HepG2 (cell line): ENCODE results near the gene WNT5A. TPM values are rescaled to one million over a fixed set of nuclear protein-coding genes. Genes with fewer than 3 reads are reported as not detected.

Experiments used
- ATAC-seq: fragments of 200-7000 bp; cut with Tn5 transposase; 3 replicates; pipeline ENCODE4 v1.9.1; 2020; ENCODE audit warnings: mild to moderate bottlenecking, moderate library complexity
- BruUV-seq: library from RNA; stranded (reverse); fragments of 400-500 nt; replicated peaks from 2 replicates; lab custom pipeline; 2021; lab: Mats Ljungman, UMichigan
- CTCF ChIA-PET: fragments of 300-600 bp; formaldehyde crosslinking; extraction: SDS; loops from one replicate; lab custom pipeline; 2021; ENCODE audit warnings: low total read pairs, inconsistent platforms, low intra/inter-chr PET ratio; lab: Yijun Ruan, JAX
- POLR2A ChIA-PET: fragments of 350-600 bp; sonication (Branson Sonifier 250); formaldehyde crosslinking; loops from one replicate; lab custom pipeline; 2020; ENCODE audit warnings: antibody characterized with exemption, inconsistent platforms; lab: Yijun Ruan, JAX
- DNase-seq: peaks from one replicate; pipeline ENCODE4 v3.0.0-alpha.2; 2015; ENCODE audit warnings: low spot score
- FAIRE-seq: peaks from 3 replicates; lab custom pipeline; 2011; peaks lifted over from hg19 to GRCh38; lab: Jason Lieb, UNC
- H2AFZ ChIP-seq: one replicate; pipeline ENCODE4 v1.6.1; 2011; ENCODE audit warnings: low read length, inconsistent platforms
- H3K27ac ChIP-seq: fragments of 300-600 bp; 3 replicates; pipeline ENCODE4 v1.8.0; 2011; ENCODE audit warnings: mixed run types, mild to moderate bottlenecking, mixed read lengths, low read length, inconsistent platforms; ENCODE audit not compliant: insufficient read depth; ENCODE audit errors: extremely low read length
- H3K27me3 ChIP-seq, 2 experiments: fragments of 200-600 bp in 1 of 2; 2 replicates in 1 of 2; 3 replicates in 1 of 2; pipeline versions ENCODE4 v1.6.0 to v1.8.0; 2011; ENCODE audit warnings: low read length in 2 of 2, mild to moderate bottlenecking in 2 of 2, moderate library complexity in 2 of 2, inconsistent platforms in 1 of 2; ENCODE audit not compliant: insufficient read depth in 2 of 2, control insufficient read depth in 1 of 2
- H3K36me3 ChIP-seq, 2 experiments: fragments of 200-600 bp in 1 of 2; replicated peaks in 1 of 2; 2 replicates in 1 of 2; 3 replicates in 1 of 2; pipeline versions ENCODE4 v1.5.1 to v1.8.0; 2011; ENCODE audit warnings: low read length in 2 of 2, inconsistent platforms in 1 of 2; ENCODE audit not compliant: insufficient read depth in 2 of 2, control insufficient read depth in 1 of 2
- H3K4me1 ChIP-seq: 2 replicates; pipeline ENCODE4 v1.5.1; 2012; ENCODE audit warnings: low read length, inconsistent platforms; ENCODE audit not compliant: insufficient read depth
- H3K4me2 ChIP-seq: 2 replicates; pipeline ENCODE4 v1.6.0; 2011; ENCODE audit warnings: low read depth, low read length, inconsistent platforms
- H3K4me3 ChIP-seq, 3 experiments: fragments of 200-600 bp in 1 of 3; sonication (generic), shearing (Covaris generic) in 1 of 3; replicated peaks in 1 of 3; 2 replicates each; pipeline ENCODE4 v1.5.1; 2011 to 2016; ENCODE audit warnings: low read length in 3 of 3, inconsistent platforms in 2 of 3, low read depth in 2 of 3, mild to moderate bottlenecking in 2 of 3, control low read depth in 1 of 3, mixed read lengths in 1 of 3; ENCODE audit not compliant: insufficient read depth in 1 of 3
- H3K79me2 ChIP-seq: one replicate; pipeline ENCODE4 v1.6.1; 2011; ENCODE audit warnings: low read length, inconsistent platforms; ENCODE audit not compliant: insufficient read depth
- H3K9ac ChIP-seq: 2 replicates; pipeline ENCODE4 v1.6.0; 2011; ENCODE audit warnings: mild to moderate bottlenecking, low read depth, low read length, inconsistent platforms; ENCODE audit not compliant: insufficient read depth
- H3K9me3 ChIP-seq: 2 replicates; pipeline ENCODE4 v1.5.1; 2012; ENCODE audit warnings: mild to moderate bottlenecking, low read length
- H4K20me1 ChIP-seq: 2 replicates; pipeline ENCODE4 v1.6.0; 2011; ENCODE audit warnings: inconsistent platforms, mild to moderate bottlenecking, low read length, moderate library complexity; ENCODE audit not compliant: insufficient read depth
- NFYB ChIP-seq: sonication (generic); formaldehyde crosslinking; IDR thresholded peaks from 2 replicates; pipeline ENCODE4 v1.4.0; 2020; ENCODE audit warnings: missing genetic modification reagents
- PRMT3 ChIP-seq: sonication (generic); formaldehyde crosslinking; IDR thresholded peaks from 2 replicates; pipeline ENCODE4 v1.8.1; 2022; ENCODE audit warnings: low read depth, mild to moderate bottlenecking, moderate library complexity, missing genetic modification reagents, borderline replicate concordance
- SIN3B ChIP-seq: fragments of 150-350 bp; IDR thresholded peaks from 2 replicates; pipeline ENCODE4 v1.6.1; 2014; ENCODE audit warnings: low read length
- STAG1 ChIP-seq: sonication (generic); formaldehyde crosslinking; IDR thresholded peaks from 2 replicates; pipeline ENCODE4 v1.4.0; 2020; ENCODE audit warnings: missing genetic modification reagents
- TEAD2 ChIP-seq: sonication (generic); formaldehyde crosslinking; IDR thresholded peaks from 2 replicates; pipeline ENCODE4 v1.9.0; 2021; ENCODE audit warnings: missing genetic modification reagents
- ZFAT ChIP-seq: sonication (generic); formaldehyde crosslinking; conservative IDR thresholded peaks from 2 replicates; pipeline ENCODE4 v1.8.1; 2023; ENCODE audit warnings: missing genetic modification reagents, inconsistent platforms
- ZNF124 ChIP-seq: sonication (generic); formaldehyde crosslinking; IDR thresholded peaks from 2 replicates; pipeline ENCODE4 v1.4.0; 2020; ENCODE audit warnings: missing genetic modification reagents
- ZNF3 ChIP-seq: IDR thresholded peaks from 2 replicates; pipeline ENCODE4 v1.7.0; 2017; ENCODE audit warnings: inconsistent platforms
- ZNF430 ChIP-seq: sonication (generic); formaldehyde crosslinking; IDR thresholded peaks from 2 replicates; pipeline ENCODE4 v1.9.0; 2021; ENCODE audit warnings: mild to moderate bottlenecking, missing genetic modification reagents
- ZNF709 ChIP-seq: sonication (generic); formaldehyde crosslinking; IDR thresholded peaks from 2 replicates; pipeline ENCODE4 v1.5.0; 2020; ENCODE audit warnings: mild to moderate bottlenecking, missing genetic modification reagents
- ZNF883 ChIP-seq: sonication (generic); formaldehyde crosslinking; IDR thresholded peaks from 2 replicates; pipeline ENCODE4 v1.5.1; 2020; ENCODE audit warnings: mild to moderate bottlenecking, missing genetic modification reagents; ENCODE audit errors: not compliant biosample characterization
- WGBS: methylation state at CpG from one replicate; pipeline ENCODE4 v1.1.6; 2017; ENCODE audit warnings: low lambda C conversion rate; 5-methylcytosine and 5-hydroxymethylcytosine counted together
- in situ Hi-C: cut with HindIII; loops from 2 replicates; pipeline ENCODE4 v1.10.0; 2017; ENCODE audit warnings: low pct_unique_long_range_greater_than_20kb; ENCODE audit not compliant: extremely low pct_ligation_motif_present
- intact Hi-C: fragments of 100-400 bp; cut with micrococcal nuclease; formaldehyde crosslinking; loops from one replicate; pipeline ENCODE4 v1.10.0; 2022; ENCODE audit not compliant: unreplicated experiment
- polyA plus RNA-seq, 8 experiments: library from polyadenylated mRNA; depleted of rRNA in 3 of 8; stranded (reverse) in 7 of 8; unstranded in 1 of 8; fragments of >200 nt; fragmentation: Illumina TruSeq in 4 of 8; extraction: Trizol in 4 of 8; gene quantifications; 2 replicates each; pipeline versions ENCODE4 v1.2.1 to v1.2.3, GENCODE V29; 2011 to 2016; ENCODE audit warnings: low read depth in 4 of 8, missing spikeins in 1 of 8, mixed read lengths in 1 of 8; ENCODE audit not compliant: insufficient read depth in 1 of 8
- total RNA-seq, 5 experiments: library from RNA; depleted of rRNA; stranded (reverse); fragments of >200 nt; fragmentation: Illumina TruSeq; extraction: Trizol; gene quantifications; 2 replicates each; pipeline ENCODE4 v1.2.3, GENCODE V29; 2016; ENCODE audit warnings: low read depth in 1 of 5
- TF ChIP-seq, protein P1 (sequence below): sonication (generic); formaldehyde crosslinking; IDR thresholded peaks from 2 replicates; pipeline ENCODE4 v1.4.0; 2020; ENCODE audit warnings: missing genetic modification reagents, borderline replicate concordance
- TF ChIP-seq, protein P2 (sequence below): sonication (generic); formaldehyde crosslinking; conservative IDR thresholded peaks from 2 replicates; pipeline ENCODE4 v1.8.0; 2022; ENCODE audit warnings: mild to moderate bottlenecking, moderate library complexity, missing genetic modification reagents
- TF ChIP-seq, protein P3 (sequence below): sonication (generic); formaldehyde crosslinking; IDR thresholded peaks from 2 replicates; pipeline ENCODE4 v1.8.1; 2022; ENCODE audit warnings: low read depth, mild to moderate bottlenecking, missing genetic modification reagents
- TF ChIP-seq, protein P4 (sequence below): sonication (generic); formaldehyde crosslinking; IDR thresholded peaks from 2 replicates; pipeline ENCODE4 v1.5.0; 2020; ENCODE audit warnings: missing genetic modification reagents
- TF ChIP-seq, protein P5 (sequence below): sonication (generic); formaldehyde crosslinking; IDR thresholded peaks from 2 replicates; pipeline ENCODE4 v1.4.0; 2020; ENCODE audit warnings: missing genetic modification reagents

Gene WNT5A
- total and polyA plus RNA-seq, 2 of the 13 experiments (the other 11 are each of a cell fraction or from before 2014, with no cell fraction given): not detected

DNA sequence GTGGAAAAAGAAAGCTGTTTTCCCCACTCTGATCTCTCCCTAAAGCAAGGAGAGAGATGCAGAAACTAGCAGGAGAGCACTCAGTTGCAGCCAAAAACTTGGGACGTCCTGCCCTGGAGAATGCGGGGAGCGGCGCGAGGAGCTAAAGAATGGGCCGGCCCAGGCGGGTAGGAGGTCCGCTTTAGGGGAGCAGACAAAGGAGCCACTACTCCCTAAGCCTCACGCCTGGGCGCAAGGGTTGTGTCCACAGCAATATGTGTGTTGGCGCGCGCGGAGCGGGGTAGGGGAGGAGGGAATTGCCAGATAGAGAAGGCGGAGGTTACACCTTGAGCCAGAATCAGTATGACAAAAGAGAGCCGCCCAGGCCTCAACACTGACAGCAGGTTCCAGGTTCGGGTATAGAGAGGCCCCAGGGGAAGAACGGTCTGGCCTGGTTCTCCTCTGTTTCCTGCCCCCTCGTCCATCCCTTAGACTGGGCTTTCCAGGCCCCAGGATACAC, 2.9 kb downstream of the WNT5A start:
- DNase-seq (no peak), ATAC-seq (no peak), FAIRE-seq (no peak)
- no peak overlapping the region for H2AFZ ChIP-seq
- no peaks in the 10 kb centered on the region for H3K79me2 ChIP-seq
- H3K9me3 ChIP-seq: no peaks in the 10 kb centered on the region
- H3K27ac ChIP-seq: no peak overlapping the region
- no peak overlapping the region for H3K4me3 ChIP-seq
- 71% methylated on average over 20 of the region's 20 CpGs for WGBS
- no peak overlapping the region for H3K9ac ChIP-seq
- H4K20me1 ChIP-seq: no peaks in the 10 kb centered on the region
- H3K36me3 ChIP-seq: no peaks in the 10 kb centered on the region
- H3K27me3 ChIP-seq: peaks cover 4 to 36% of the 10 kb centered on the region in 2 experiments; a peak in 4 of 5 replicates
- BruUV-seq: no TSS peak
- intact Hi-C loops: no loop called here
- in situ Hi-C loops: loop anchor here (10.0 kb wide), 2 partner anchors 261 to 761 kb away; no protein-coding TSS in a partner anchor
- peaks cover 5% of the 10 kb centered on the region; the same call in 1 of the 2 replicates for H3K4me1 ChIP-seq
- POLR2A ChIA-PET: no interaction called here
- no peak for TF ChIP-seq SIN3B
- no peak for TF ChIP-seq ZNF3 (CRISPR knock-in tag)
- no peak for TF ChIP-seq ZNF124 (CRISPR knock-in tag)
- TF ChIP-seq NFYB: no peak
- TF ChIP-seq, protein P1, sequence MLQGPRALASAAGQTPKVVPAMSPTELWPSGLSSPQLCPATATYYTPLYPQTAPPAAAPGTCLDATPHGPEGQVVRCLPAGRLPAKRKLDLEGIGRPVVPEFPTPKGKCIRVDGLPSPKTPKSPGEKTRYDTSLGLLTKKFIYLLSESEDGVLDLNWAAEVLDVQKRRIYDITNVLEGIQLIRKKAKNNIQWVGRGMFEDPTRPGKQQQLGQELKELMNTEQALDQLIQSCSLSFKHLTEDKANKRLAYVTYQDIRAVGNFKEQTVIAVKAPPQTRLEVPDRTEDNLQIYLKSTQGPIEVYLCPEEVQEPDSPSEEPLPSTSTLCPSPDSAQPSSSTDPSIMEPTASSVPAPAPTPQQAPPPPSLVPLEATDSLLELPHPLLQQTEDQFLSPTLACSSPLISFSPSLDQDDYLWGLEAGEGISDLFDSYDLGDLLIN (CRISPR knock-in tag): no peak
- TF ChIP-seq, protein P2, sequence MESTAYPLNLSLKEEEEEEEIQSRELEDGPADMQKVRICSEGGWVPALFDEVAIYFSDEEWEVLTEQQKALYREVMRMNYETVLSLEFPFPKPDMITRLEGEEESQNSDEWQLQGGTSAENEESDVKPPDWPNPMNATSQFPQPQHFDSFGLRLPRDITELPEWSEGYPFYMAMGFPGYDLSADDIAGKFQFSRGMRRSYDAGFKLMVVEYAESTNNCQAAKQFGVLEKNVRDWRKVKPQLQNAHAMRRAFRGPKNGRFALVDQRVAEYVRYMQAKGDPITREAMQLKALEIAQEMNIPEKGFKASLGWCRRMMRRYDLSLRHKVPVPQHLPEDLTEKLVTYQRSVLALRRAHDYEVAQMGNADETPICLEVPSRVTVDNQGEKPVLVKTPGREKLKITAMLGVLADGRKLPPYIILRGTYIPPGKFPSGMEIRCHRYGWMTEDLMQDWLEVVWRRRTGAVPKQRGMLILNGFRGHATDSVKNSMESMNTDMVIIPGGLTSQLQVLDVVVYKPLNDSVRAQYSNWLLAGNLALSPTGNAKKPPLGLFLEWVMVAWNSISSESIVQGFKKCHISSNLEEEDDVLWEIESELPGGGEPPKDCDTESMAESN (CRISPR knock-in tag): no peak
- no peak for TF ChIP-seq ZNF709 (CRISPR knock-in tag)
- TF ChIP-seq ZNF883 (CRISPR knock-in tag): no peak
- TF ChIP-seq, protein P3, sequence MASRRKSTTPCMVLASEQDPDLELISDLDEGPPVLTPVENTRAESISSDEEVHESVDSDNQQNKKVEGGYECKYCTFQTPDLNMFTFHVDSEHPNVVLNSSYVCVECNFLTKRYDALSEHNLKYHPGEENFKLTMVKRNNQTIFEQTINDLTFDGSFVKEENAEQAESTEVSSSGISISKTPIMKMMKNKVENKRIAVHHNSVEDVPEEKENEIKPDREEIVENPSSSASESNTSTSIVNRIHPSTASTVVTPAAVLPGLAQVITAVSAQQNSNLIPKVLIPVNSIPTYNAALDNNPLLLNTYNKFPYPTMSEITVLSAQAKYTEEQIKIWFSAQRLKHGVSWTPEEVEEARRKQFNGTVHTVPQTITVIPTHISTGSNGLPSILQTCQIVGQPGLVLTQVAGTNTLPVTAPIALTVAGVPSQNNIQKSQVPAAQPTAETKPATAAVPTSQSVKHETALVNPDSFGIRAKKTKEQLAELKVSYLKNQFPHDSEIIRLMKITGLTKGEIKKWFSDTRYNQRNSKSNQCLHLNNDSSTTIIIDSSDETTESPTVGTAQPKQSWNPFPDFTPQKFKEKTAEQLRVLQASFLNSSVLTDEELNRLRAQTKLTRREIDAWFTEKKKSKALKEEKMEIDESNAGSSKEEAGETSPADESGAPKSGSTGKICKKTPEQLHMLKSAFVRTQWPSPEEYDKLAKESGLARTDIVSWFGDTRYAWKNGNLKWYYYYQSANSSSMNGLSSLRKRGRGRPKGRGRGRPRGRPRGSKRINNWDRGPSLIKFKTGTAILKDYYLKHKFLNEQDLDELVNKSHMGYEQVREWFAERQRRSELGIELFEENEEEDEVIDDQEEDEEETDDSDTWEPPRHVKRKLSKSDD: no peak
- TF ChIP-seq, protein P4, sequence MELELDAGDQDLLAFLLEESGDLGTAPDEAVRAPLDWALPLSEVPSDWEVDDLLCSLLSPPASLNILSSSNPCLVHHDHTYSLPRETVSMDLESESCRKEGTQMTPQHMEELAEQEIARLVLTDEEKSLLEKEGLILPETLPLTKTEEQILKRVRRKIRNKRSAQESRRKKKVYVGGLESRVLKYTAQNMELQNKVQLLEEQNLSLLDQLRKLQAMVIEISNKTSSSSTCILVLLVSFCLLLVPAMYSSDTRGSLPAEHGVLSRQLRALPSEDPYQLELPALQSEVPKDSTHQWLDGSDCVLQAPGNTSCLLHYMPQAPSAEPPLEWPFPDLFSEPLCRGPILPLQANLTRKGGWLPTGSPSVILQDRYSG (CRISPR knock-in tag): no peak
- TF ChIP-seq PRMT3 (CRISPR knock-in tag): no peak
- TF ChIP-seq STAG1 (CRISPR knock-in tag): no peak
- TF ChIP-seq ZFAT (CRISPR knock-in tag): no peak
- TF ChIP-seq, protein P5, sequence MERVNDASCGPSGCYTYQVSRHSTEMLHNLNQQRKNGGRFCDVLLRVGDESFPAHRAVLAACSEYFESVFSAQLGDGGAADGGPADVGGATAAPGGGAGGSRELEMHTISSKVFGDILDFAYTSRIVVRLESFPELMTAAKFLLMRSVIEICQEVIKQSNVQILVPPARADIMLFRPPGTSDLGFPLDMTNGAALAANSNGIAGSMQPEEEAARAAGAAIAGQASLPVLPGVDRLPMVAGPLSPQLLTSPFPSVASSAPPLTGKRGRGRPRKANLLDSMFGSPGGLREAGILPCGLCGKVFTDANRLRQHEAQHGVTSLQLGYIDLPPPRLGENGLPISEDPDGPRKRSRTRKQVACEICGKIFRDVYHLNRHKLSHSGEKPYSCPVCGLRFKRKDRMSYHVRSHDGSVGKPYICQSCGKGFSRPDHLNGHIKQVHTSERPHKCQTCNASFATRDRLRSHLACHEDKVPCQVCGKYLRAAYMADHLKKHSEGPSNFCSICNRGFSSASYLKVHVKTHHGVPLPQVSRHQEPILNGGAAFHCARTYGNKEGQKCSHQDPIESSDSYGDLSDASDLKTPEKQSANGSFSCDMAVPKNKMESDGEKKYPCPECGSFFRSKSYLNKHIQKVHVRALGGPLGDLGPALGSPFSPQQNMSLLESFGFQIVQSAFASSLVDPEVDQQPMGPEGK (CRISPR knock-in tag): no peak
- no peak for TF ChIP-seq TEAD2
- no peak for TF ChIP-seq ZNF430 (CRISPR knock-in tag)
- CTCF ChIA-PET: interaction anchor here (0.9 to 1.0 kb wide), 2 partner anchors 415 to 767 kb away, joined by 3 to 6 read pairs; no protein-coding TSS in a partner anchor
- H3K4me2 ChIP-seq: no peak overlapping the region
